ENCODE measurements around the gene PTCD3. TPM values are rescaled to one million over a fixed set of nuclear protein-coding genes. Genes with fewer than 3 reads are reported as not detected.
A peak's percentile ranks its signal among the peaks of the same experiment; 100 is the strongest.

Gene PTCD3
- total and polyA plus RNA-seq, 12 donors: 30.2 to 232 (median 155) TPM

DNA sequence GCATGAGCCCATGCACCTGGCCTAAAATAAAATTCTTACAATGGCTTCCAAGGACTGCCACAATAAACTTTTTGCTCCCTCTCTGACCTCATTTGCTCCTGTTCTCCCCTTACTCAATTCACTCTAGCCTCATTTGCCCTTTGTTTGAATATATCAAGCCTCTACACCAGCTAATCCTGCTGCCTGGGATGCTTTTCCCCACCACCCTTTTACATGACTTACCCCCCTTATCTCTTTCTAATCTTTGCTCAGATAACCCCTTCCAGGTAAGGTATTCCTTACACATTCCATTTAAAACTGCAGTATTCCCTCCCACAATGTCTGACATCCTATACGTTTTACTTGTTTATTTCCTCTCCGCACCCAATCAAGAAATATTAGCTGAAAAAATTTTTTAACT is 66.6 kb downstream of the PTCD3 start:
- Histone ChIP-seq H3K4me1 (peaks cover 0 to 28% (median 18%) of the 10 kb centered on the region in 9 donors), H3K27ac (no peak overlapping the region), H3K36me3 (peaks cover 0 to 99% (median 57%) of the 10 kb centered on the region in 9 donors), H3K4me3 (no peak overlapping the region), H3K9me3 (no peaks in the 10 kb centered on the region), H3K27me3 (no peaks in the 10 kb centered on the region)
- TF ChIP-seq, protein P1, sequence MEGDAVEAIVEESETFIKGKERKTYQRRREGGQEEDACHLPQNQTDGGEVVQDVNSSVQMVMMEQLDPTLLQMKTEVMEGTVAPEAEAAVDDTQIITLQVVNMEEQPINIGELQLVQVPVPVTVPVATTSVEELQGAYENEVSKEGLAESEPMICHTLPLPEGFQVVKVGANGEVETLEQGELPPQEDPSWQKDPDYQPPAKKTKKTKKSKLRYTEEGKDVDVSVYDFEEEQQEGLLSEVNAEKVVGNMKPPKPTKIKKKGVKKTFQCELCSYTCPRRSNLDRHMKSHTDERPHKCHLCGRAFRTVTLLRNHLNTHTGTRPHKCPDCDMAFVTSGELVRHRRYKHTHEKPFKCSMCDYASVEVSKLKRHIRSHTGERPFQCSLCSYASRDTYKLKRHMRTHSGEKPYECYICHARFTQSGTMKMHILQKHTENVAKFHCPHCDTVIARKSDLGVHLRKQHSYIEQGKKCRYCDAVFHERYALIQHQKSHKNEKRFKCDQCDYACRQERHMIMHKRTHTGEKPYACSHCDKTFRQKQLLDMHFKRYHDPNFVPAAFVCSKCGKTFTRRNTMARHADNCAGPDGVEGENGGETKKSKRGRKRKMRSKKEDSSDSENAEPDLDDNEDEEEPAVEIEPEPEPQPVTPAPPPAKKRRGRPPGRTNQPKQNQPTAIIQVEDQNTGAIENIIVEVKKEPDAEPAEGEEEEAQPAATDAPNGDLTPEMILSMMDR (IDR thresholded peaks at IDR 0.05): no peak
- intact Hi-C loops (cut with DNase I): loop anchor here in 2 of 10 donors (5.0 kb wide), 2 partner anchors 35 to 45 kb away; no protein-coding TSS in a partner anchor
- WGBS, 2 donors: 91 to 93% methylated on average over 2 of the region's 2 CpGs
- no peak for ATAC-seq
- DNase-seq: no peak

DNA sequence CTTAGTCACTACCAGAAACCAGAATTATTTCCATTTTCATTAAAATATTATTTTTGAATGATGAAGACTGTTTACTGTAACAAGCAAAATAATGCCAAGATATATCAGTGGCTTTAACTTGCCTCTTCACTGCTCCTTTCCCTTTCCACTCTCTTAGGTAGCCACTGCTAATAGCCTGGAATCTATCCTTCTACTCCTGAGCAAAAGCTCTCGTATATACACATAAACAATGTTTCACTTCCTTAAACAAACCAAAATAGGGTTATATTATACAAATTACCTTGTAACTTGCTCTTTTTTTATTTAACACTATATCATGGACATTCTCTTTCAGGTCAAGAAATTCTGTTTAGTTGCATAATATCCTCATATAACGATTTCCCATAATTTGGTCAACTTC is 68.4 kb downstream of the PTCD3 start:
- DNase-seq (no peak), ATAC-seq (no peak)
- WGBS, 2 donors: 64 to 72% methylated on average over 2 of the region's 2 CpGs
- TF ChIP-seq, protein P1 (IDR thresholded peaks at IDR 0.05): no peak
- H3K27ac ChIP-seq: no peak overlapping the region
- H3K4me1 ChIP-seq: peaks cover 0 to 28% (median 18%) of the 10 kb centered on the region in 9 donors
- no peak overlapping the region for H3K4me3 ChIP-seq
- H3K36me3 ChIP-seq: peaks cover 0 to 99% (median 52%) of the 10 kb centered on the region in 9 donors
- H3K9me3 ChIP-seq: no peaks in the 10 kb centered on the region
- no peaks in the 10 kb centered on the region for H3K27me3 ChIP-seq
- intact Hi-C loops (cut with DNase I): loop anchor here in 2 of 10 donors (5.0 kb wide), 2 partner anchors 37 to 47 kb away; no protein-coding TSS in a partner anchor

DNA sequence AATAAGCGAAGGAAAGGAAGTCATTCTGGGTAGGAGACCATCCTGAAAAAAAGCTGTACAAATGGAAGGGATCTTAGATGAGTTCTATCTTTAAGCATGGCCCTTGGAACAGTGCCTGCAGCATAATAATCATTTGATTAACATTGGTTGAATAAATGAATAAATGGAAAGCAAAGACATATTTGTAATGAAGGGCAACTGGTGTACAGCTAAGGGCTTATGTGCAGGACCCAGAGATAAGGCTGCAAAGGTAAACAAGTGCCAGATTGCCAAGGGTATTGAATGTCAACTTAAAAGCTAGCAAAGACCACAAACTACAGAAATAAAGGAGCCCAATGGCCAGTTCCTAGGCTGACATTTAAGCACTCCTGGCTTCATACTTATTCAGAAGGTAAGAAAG is 69.8 kb downstream of the PTCD3 start:
- Histone ChIP-seq H3K4me3 (no peak overlapping the region), H3K27me3 (no peaks in the 10 kb centered on the region), H3K9me3 (no peaks in the 10 kb centered on the region), H3K36me3 (peaks cover 0 to 99% (median 46%) of the 10 kb centered on the region in 9 donors), H3K4me1 (peaks cover 0 to 30% (median 18%) of the 10 kb centered on the region in 9 donors), H3K27ac (peak overlapping the region in 2 of 10 donors; percentile 8 to 17)
- peak in 1 of 8 donors; percentile 27 for ATAC-seq
- TF ChIP-seq, protein P1 (IDR thresholded peaks at IDR 0.05): no peak
- 79 to 91% methylated on average over 1 of the region's 1 CpG for WGBS, 2 donors
- intact Hi-C loops (cut with DNase I): no loop called here
- DNase-seq: no peak

DNA sequence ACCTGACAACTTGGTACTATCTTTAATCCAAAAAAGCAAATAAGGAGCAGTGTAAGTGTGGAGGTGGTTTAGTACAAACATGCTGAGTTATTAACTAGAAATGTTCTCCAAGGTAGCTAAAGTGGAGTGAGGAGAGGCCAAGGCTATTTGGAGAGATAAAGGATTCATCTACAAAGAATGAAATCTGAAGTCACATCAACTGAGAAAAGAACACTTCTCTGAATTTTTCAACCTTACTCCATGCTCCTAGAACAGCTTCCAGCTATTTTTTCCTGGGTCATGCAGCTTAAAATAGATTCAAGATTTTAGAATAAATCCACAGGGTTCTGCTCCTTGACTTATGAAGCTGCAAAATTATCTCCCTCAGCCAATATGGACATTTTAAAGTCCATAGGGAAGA is 70.6 kb downstream of the PTCD3 start:
- peaks cover 0 to 95% (median 40%) of the 10 kb centered on the region in 9 donors for H3K36me3 ChIP-seq
- peak overlapping the region in 2 of 10 donors; percentile 14 to 17 for H3K27ac ChIP-seq

More for the DNA sequence above, 70.6 kb downstream of the PTCD3 start:
- no peaks in the 10 kb centered on the region for H3K27me3 ChIP-seq
- no peak overlapping the region for H3K4me3 ChIP-seq
- DNase-seq (no peak), ATAC-seq (peak in 1 of 8 donors; percentile 38)
- intact Hi-C loops (cut with DNase I): no loop called here
- TF ChIP-seq, protein P1 (IDR thresholded peaks at IDR 0.05): no peak
- H3K9me3 ChIP-seq: no peaks in the 10 kb centered on the region
- peaks cover 0 to 38% (median 18%) of the 10 kb centered on the region in 9 donors for H3K4me1 ChIP-seq

All from heart right ventricle (tissue), 16 donors.